DMS 273 (cell line): Measurements from ENCODE around the gene SUN1.
"Not testable (repeated sequence)": the region's sequence is repeated elsewhere in the genome, so short reads cannot be mapped to it uniquely, and the experiment has no call there.

ENCODE experiments used
- DNase-seq: peaks from one replicate; lab custom pipeline; 2025; ENCODE audit not compliant: unreplicated experiment; lab: John Stamatoyannopoulos, UW

The SUN1 gene

GRCh38 chr7:832167-832967 is at the start of gene SUN1:
Gene SUN1, plus strand, starts transcription at chr7:832476. Its CDS starts 49 bp downstream, at chr7:832525.
- no peak for DNase-seq

GRCh38 chr7:782718-783449 is 49.4 kb upstream of the SUN1 start:
- no peak for DNase-seq

- no peak for DNase-seq
Measured at GRCh38 chr7:783556-784490, 48.5 kb upstream of the SUN1 start.

GRCh38 chr7:784971-785370 is 47.3 kb upstream of the SUN1 start:
- no peak for DNase-seq

GRCh38 chr7:785416-785815 is 46.9 kb upstream of the SUN1 start:
- no peak for DNase-seq

- DNase-seq, result peak; percentile 81
Measured at GRCh38 chr7:786472-787255, 45.6 kb upstream of the SUN1 start.

- no peak for DNase-seq
Measured at GRCh38 chr7:787332-788240, 44.7 kb upstream of the SUN1 start.

GRCh38 chr7:791519-791918 is 40.8 kb upstream of the SUN1 start:
- DNase-seq, result no peak

- no peak for DNase-seq
Measured at GRCh38 chr7:794207-794606, 38.1 kb upstream of the SUN1 start.

- DNase-seq, result no peak
Measured at GRCh38 chr7:794671-795329, 37.5 kb upstream of the SUN1 start.

GRCh38 chr7:796434-797169 is 35.7 kb upstream of the SUN1 start:
- not testable (repeated sequence) for DNase-seq

GRCh38 chr7:798921-799470 is 33.3 kb upstream of the SUN1 start:
- DNase-seq, result no peak

- no peak for DNase-seq
Measured at GRCh38 chr7:800692-801091, 31.6 kb upstream of the SUN1 start.

- not testable (repeated sequence) for DNase-seq
Measured at GRCh38 chr7:801351-801750, 30.9 kb upstream of the SUN1 start.

- DNase-seq, result peak; percentile 82
Measured at GRCh38 chr7:801940-802381, 30.3 kb upstream of the SUN1 start.

- no peak for DNase-seq
Measured at GRCh38 chr7:802500-803242, 29.6 kb upstream of the SUN1 start.

- DNase-seq, result no peak
Measured at GRCh38 chr7:803243-803635, 29.0 kb upstream of the SUN1 start.
